ENCODE results near the gene SUN1.

- TF ChIP-seq, protein P1, sequence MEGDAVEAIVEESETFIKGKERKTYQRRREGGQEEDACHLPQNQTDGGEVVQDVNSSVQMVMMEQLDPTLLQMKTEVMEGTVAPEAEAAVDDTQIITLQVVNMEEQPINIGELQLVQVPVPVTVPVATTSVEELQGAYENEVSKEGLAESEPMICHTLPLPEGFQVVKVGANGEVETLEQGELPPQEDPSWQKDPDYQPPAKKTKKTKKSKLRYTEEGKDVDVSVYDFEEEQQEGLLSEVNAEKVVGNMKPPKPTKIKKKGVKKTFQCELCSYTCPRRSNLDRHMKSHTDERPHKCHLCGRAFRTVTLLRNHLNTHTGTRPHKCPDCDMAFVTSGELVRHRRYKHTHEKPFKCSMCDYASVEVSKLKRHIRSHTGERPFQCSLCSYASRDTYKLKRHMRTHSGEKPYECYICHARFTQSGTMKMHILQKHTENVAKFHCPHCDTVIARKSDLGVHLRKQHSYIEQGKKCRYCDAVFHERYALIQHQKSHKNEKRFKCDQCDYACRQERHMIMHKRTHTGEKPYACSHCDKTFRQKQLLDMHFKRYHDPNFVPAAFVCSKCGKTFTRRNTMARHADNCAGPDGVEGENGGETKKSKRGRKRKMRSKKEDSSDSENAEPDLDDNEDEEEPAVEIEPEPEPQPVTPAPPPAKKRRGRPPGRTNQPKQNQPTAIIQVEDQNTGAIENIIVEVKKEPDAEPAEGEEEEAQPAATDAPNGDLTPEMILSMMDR (conservative IDR thresholded peaks at IDR 0.05; ENCODE audit: low read depth in 2 of 2) = no peak
- TF ChIP-seq ZNF331 (CRISPR knock-in tag; IDR thresholded peaks at IDR 0.05; ENCODE audit: low read depth) (no peak), CREB1 (CRISPR knock-in tag; IDR thresholded peaks at IDR 0.05; ENCODE audit: low read depth) (no peak), POLR2AphosphoS5 (IDR thresholded peaks at IDR 0.05; ENCODE audit: low read depth) (no peak), EZH2 (IDR thresholded peaks at IDR 0.05; ENCODE audit: low read depth, unreplicated experiment) (no peak), JUNB (IDR thresholded peaks at IDR 0.05; ENCODE audit: unreplicated experiment) (no peak), EZH2phosphoT487 (IDR thresholded peaks at IDR 0.05; ENCODE audit: unreplicated experiment) (no peak), ZNF114 (CRISPR knock-in tag; IDR thresholded peaks at IDR 0.05) (no peak), ETS1 (IDR thresholded peaks at IDR 0.05) (no peak), NANOG (IDR thresholded peaks at IDR 0.05; ENCODE audit: borderline replicate concordance) (no peak), STAT1 (IDR thresholded peaks at IDR 0.05; ENCODE audit: unreplicated experiment) (no peak), ZNF462 (CRISPR knock-in tag; IDR thresholded peaks at IDR 0.05) (no peak)
- TF ChIP-seq, protein P2, sequence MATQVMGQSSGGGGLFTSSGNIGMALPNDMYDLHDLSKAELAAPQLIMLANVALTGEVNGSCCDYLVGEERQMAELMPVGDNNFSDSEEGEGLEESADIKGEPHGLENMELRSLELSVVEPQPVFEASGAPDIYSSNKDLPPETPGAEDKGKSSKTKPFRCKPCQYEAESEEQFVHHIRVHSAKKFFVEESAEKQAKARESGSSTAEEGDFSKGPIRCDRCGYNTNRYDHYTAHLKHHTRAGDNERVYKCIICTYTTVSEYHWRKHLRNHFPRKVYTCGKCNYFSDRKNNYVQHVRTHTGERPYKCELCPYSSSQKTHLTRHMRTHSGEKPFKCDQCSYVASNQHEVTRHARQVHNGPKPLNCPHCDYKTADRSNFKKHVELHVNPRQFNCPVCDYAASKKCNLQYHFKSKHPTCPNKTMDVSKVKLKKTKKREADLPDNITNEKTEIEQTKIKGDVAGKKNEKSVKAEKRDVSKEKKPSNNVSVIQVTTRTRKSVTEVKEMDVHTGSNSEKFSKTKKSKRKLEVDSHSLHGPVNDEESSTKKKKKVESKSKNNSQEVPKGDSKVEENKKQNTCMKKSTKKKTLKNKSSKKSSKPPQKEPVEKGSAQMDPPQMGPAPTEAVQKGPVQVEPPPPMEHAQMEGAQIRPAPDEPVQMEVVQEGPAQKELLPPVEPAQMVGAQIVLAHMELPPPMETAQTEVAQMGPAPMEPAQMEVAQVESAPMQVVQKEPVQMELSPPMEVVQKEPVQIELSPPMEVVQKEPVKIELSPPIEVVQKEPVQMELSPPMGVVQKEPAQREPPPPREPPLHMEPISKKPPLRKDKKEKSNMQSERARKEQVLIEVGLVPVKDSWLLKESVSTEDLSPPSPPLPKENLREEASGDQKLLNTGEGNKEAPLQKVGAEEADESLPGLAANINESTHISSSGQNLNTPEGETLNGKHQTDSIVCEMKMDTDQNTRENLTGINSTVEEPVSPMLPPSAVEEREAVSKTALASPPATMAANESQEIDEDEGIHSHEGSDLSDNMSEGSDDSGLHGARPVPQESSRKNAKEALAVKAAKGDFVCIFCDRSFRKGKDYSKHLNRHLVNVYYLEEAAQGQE (IDR thresholded peaks at IDR 0.05; ENCODE audit: unreplicated experiment) = no peak
Measured at GRCh38 chr7:831596-832166, 595 bp upstream of the SUN1 start.

Measured in GM23338 (cell line).